GM10248 (cell line): ENCODE measurements around the gene NOC3L.

ENCODE experiments used
- CTCF ChIA-PET: fragments of 300-600 bp; sonication (Branson Sonifier 250); formaldehyde crosslinking; extraction: SDS; loops from one replicate; lab custom pipeline; 2021; ENCODE audit warnings: antibody characterized with exemption; lab: Yijun Ruan, JAX
- POLR2A ChIA-PET: fragments of 350-650 bp; sonication (Branson Sonifier 250); formaldehyde crosslinking; extraction: SDS; loops from one replicate; lab custom pipeline; 2020; ENCODE audit warnings: antibody characterized with exemption; lab: Yijun Ruan, JAX
- DNase-seq: peaks from one replicate; pipeline ENCODE4 v3.0.0; 2012; ENCODE audit errors: extremely low spot score
- CTCF ChIP-seq: IDR thresholded peaks from 2 replicates; pipeline ENCODE4 v1.5.1; 2012; ENCODE audit warnings: mild to moderate bottlenecking, low read depth; ENCODE audit errors: extremely low read depth, missing control alignments, control extremely low read depth

Gene NOC3L

GRCh38 chr10:94299417-94299816 is 63.3 kb downstream of the NOC3L start:
- POLR2A ChIA-PET = no interaction called here
- TF ChIP-seq CTCF = no peak
- CTCF ChIA-PET = interaction anchor here (0.9 to 1.4 kb wide), 4 partner anchors 10 to 25 kb away, joined by 3 to 5 read pairs (median 4); no protein-coding TSS in a partner anchor
- no peak for DNase-seq

GRCh38 chr10:94294168-94294567 is 68.6 kb downstream of the NOC3L start:
- CTCF ChIA-PET = interaction anchor here (1.6 kb wide), 1 partner anchor 150 kb away, joined by 3 read pairs; no protein-coding TSS in a partner anchor
- POLR2A ChIA-PET = no interaction called here
- no peak for DNase-seq
- TF ChIP-seq CTCF = no peak

- ChIA-PET POLR2A (no interaction called here), CTCF (interaction anchor here (1.6 kb wide), 1 partner anchor 151 kb away, joined by 3 read pairs; no protein-coding TSS in a partner anchor)
- TF ChIP-seq CTCF = no peak
- DNase-seq = no peak
Measured at GRCh38 chr10:94293354-94293753, 69.4 kb downstream of the NOC3L start.

- no peak for TF ChIP-seq CTCF
- CTCF ChIA-PET = interaction anchor here (1.5 kb wide), 1 partner anchor 10 kb away, joined by 3 read pairs; no protein-coding TSS in a partner anchor
- DNase-seq = no peak
- POLR2A ChIA-PET = no interaction called here
Measured at GRCh38 chr10:94292434-94293090, 70.2 kb downstream of the NOC3L start.

GRCh38 chr10:94288361-94289101 is 74.2 kb downstream of the NOC3L start:
- ChIA-PET POLR2A (no interaction called here), CTCF (interaction anchor here (1.1 to 2.6 kb wide), 7 partner anchors 10 to 155 kb away, joined by 3 to 10 read pairs (median 3); no protein-coding TSS in a partner anchor)
- no peak for TF ChIP-seq CTCF
- no peak for DNase-seq

- no peak for TF ChIP-seq CTCF
- ChIA-PET POLR2A (no interaction called here), CTCF (interaction anchor here (0.6 to 2.2 kb wide), 5 partner anchors 14 to 157 kb away, joined by 3 to 5 read pairs (median 3); no protein-coding TSS in a partner anchor)
- DNase-seq = no peak
Measured at GRCh38 chr10:94287336-94287735, 75.4 kb downstream of the NOC3L start.
